Prostate gland (tissue), 2 donors: ENCODE measurements around the gene INPP5A. TPM values are rescaled to one million over a fixed set of nuclear protein-coding genes. Genes with fewer than 3 reads are reported as not detected.

Source experiments
- DNase-seq: peaks from one replicate; pipeline ENCODE4 v3.0.0-alpha.2; 2019; ENCODE audit warnings: low spot score
- H3K27ac ChIP-seq, 2 donors: fragments of 200-600 bp; sonication (generic); 2 replicates each; pipeline ENCODE4 v1.5.1; 2017 to 2019
- H3K27me3 ChIP-seq: fragments of 200-600 bp; sonication (generic); replicated peaks from 2 replicates; pipeline ENCODE4 v1.5.1; 2019; ENCODE audit not compliant: insufficient read depth
- H3K36me3 ChIP-seq, 2 donors: fragments of 200-600 bp; sonication (generic); 1 replicate in 1 of 2; 2 replicates in 1 of 2; pipeline versions ENCODE4 v1.5.1 to v1.8.1; 2017 to 2019
- H3K4me1 ChIP-seq: fragments of 200-600 bp; sonication (generic); replicated peaks from 2 replicates; pipeline ENCODE4 v1.5.1; 2019
- H3K4me3 ChIP-seq, 2 donors: fragments of 200-600 bp; sonication (generic); 2 replicates each; pipeline ENCODE4 v1.5.1; 2017 to 2019
- H3K9me3 ChIP-seq: fragments of 200-600 bp; sonication (generic); 2 replicates; pipeline ENCODE4 v1.5.1; 2017
- CTCF ChIP-seq, 4 experiments: fragments of 200-600 bp in 2 of 4; fragments of 450-650 bp in 2 of 4; sonication (generic) in 2 of 4; IDR thresholded peaks; 1 replicate in 3 of 4; 2 replicates in 1 of 4; pipeline ENCODE4 v1.5.1; 2016 to 2019; ENCODE audit warnings: antibody characterized with exemption in 4 of 4, mild to moderate bottlenecking in 2 of 4, moderate library complexity in 2 of 4
- POLR2A ChIP-seq: fragments of 450-650 bp; IDR thresholded peaks from one replicate; pipeline ENCODE4 v1.6.1; 2016; ENCODE audit warnings: antibody characterized with exemption, mild to moderate bottlenecking
- POLR2AphosphoS5 ChIP-seq: sonication (generic); formaldehyde crosslinking; IDR thresholded peaks from one replicate; pipeline ENCODE4 v1.6.1; 2017; ENCODE audit warnings: antibody characterized with exemption
- WGBS: methylation state at CpG from one replicate; pipeline ENCODE4 v1.1.5; 2018; 5-methylcytosine and 5-hydroxymethylcytosine counted together
- intact Hi-C: fragments of 100-400 bp; cut with DNase I; formaldehyde crosslinking; loops from one replicate; pipeline ENCODE4 v1.14.2; 2022
- total RNA-seq, 2 donors: library from RNA; depleted of rRNA; stranded (reverse); fragments of >200 nt; gene quantifications; one replicate each; pipeline ENCODE4 v1.1.0, GENCODE V29; 2016

The INPP5A gene
- total RNA-seq, 2 donors from 2014 or later = 49.5 to 83.3 TPM

DNA sequence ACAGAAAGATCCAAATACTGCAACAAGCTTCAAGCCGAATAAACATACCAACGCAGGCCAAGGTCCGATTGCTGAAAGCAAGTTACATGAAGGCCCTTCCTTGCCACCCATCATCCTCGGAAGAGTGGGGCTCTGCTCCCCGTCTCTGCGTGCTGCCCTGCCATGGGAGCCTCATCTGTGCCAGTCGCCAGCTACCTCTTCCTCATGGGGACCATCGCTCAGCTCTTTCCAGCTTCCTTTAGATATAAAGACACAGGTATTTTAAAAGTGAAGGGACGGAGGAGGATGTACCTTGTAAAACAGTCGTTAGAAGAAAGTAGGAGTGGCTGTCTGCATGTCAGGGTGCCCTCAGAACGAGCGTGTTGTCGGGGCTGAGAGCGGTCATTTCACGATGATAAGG is 114.9 kb downstream of the INPP5A start:
- Histone ChIP-seq H3K27ac (no peak overlapping the region), H3K27me3 (no peaks in the 10 kb centered on the region), H3K4me3 (no peak overlapping the region), H3K4me1 (no peaks in the 10 kb centered on the region), H3K9me3 (no peaks in the 10 kb centered on the region), H3K36me3 (no peaks in the 10 kb centered on the region)
- TF ChIP-seq CTCF (IDR thresholded peaks at IDR 0.05) (no peak), POLR2AphosphoS5 (no peak), POLR2A (no peak)
- intact Hi-C loops = loop anchor here (10.0 kb wide), 1 partner anchor 132 kb away; the partner anchor contains the start of gene NKX6-2
- no peak for DNase-seq
- 74% methylated on average over 15 of the region's 15 CpGs for WGBS

- H3K4me1 ChIP-seq = no peaks in the 10 kb centered on the region
- no peak for TF ChIP-seq CTCF (IDR thresholded peaks at IDR 0.05)
- no peak for TF ChIP-seq POLR2AphosphoS5
- TF ChIP-seq POLR2A = no peak
- no peaks in the 10 kb centered on the region for H3K36me3 ChIP-seq
- H3K9me3 ChIP-seq = no peaks in the 10 kb centered on the region
- 91% methylated on average over 31 of the region's 31 CpGs for WGBS
- no peaks in the 10 kb centered on the region for H3K27me3 ChIP-seq
- intact Hi-C loops = loop anchor here (10.0 kb wide), 1 partner anchor 132 kb away; the partner anchor contains the start of gene NKX6-2
- no peak for DNase-seq
- H3K27ac ChIP-seq = no peak overlapping the region
- no peak overlapping the region for H3K4me3 ChIP-seq
Measured at GRCh38 chr10:132652936-132653590, 115.5 kb downstream of the INPP5A start.

GRCh38 chr10:132653721-132654120 is 116.1 kb downstream of the INPP5A start:
- no peak overlapping the region for H3K4me3 ChIP-seq
- TF ChIP-seq CTCF (IDR thresholded peaks at IDR 0.05) (no peak), POLR2AphosphoS5 (no peak), POLR2A (no peak)
- H3K4me1 ChIP-seq = no peaks in the 10 kb centered on the region
- intact Hi-C loops = loop anchor here (10.0 kb wide), 1 partner anchor 131 kb away; the partner anchor contains the start of gene NKX6-2
- 90% methylated on average over 20 of the region's 20 CpGs for WGBS
- H3K36me3 ChIP-seq = no peaks in the 10 kb centered on the region
- no peaks in the 10 kb centered on the region for H3K27me3 ChIP-seq
- H3K9me3 ChIP-seq = no peaks in the 10 kb centered on the region
- no peak for DNase-seq
- H3K27ac ChIP-seq = no peak overlapping the region

DNA sequence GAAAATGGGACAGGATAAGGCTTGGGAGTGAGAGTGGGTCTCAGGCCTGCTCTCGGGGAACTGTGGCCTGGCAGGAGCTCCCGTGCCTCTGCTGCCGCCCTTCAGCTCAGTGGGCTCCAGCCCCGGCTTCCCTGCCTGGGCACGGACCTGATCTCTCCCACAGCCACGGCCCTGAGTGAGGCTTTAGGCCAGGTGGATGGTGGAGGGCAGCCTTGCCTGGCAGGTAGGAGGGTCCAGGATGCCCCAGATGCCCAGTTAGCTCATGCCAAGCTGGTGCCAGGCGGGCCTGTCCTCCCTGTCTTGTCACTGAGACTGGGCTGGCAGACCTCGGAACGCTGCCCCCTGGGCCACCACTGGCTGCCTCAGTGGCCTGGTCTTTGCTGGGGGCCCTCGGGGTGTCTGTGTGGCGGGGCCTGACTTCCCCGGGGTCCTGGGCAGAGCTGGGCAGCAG is 116.6 kb downstream of the INPP5A start:
- intact Hi-C loops = loop anchor here (10.0 kb wide), 1 partner anchor 131 kb away; the partner anchor contains the start of gene NKX6-2
- no peak overlapping the region for H3K27ac ChIP-seq
- no peaks in the 10 kb centered on the region for H3K36me3 ChIP-seq
- H3K9me3 ChIP-seq = no peaks in the 10 kb centered on the region
- no peak for DNase-seq
- H3K4me3 ChIP-seq = no peak overlapping the region
- WGBS = 89% methylated on average over 12 of the region's 12 CpGs
- no peaks in the 10 kb centered on the region for H3K27me3 ChIP-seq
- TF ChIP-seq CTCF (IDR thresholded peaks at IDR 0.05) (no peak), POLR2AphosphoS5 (no peak), POLR2A (no peak)
- no peaks in the 10 kb centered on the region for H3K4me1 ChIP-seq
